ENCODE data around the gene MST1.
A peak's percentile ranks its signal among the peaks of the same experiment; 100 is the strongest.

MST1 gene

GRCh38 chr3:49724586-49724985 lies 35.3 kb upstream of the MST1 start:
- Histone ChIP-seq H4K20me1 (ENCODE audit: insufficient read depth, low read length) (no peaks in the 10 kb centered on the region), H2AFZ (ENCODE audit: low read length) (no peak overlapping the region), H3F3A (ENCODE audit: insufficient read depth, low read length) (no peaks in the 10 kb centered on the region), H3K4me2 (ENCODE audit: low read length) (peak overlapping the region; percentile 94), H3K9me3 (ENCODE audit: low read length) (no peaks in the 10 kb centered on the region), H3K79me2 (ENCODE audit: insufficient read depth, low read length) (no peaks in the 10 kb centered on the region), H3K9me2 (ENCODE audit: low read depth, low read length) (no peaks in the 10 kb centered on the region), H3K4me3 (ENCODE audit: low read depth, low read length, poor library complexity, severe bottlenecking) (peak overlapping the region; percentile 76), H3K27me3 (ENCODE audit: insufficient read depth, low read length) (no peaks in the 10 kb centered on the region), H3K9ac (ENCODE audit: low read length) (peak overlapping the region; percentile 95), H3K27ac (ENCODE audit: low read depth, low read length, poor library complexity, severe bottlenecking) (peak overlapping the region; percentile 85), H3K36me3 (ENCODE audit: insufficient read depth, low read length) (peaks cover 33% of the 10 kb centered on the region), H3K4me1 (ENCODE audit: insufficient read depth, low read length, severe bottlenecking) (peaks cover 33% of the 10 kb centered on the region)
- no peak for TF ChIP-seq EZH2 (IDR thresholded peaks at IDR 0.05; ENCODE audit: borderline replicate concordance, low read length)
- TF ChIP-seq CTCF (IDR thresholded peaks at IDR 0.05; ENCODE audit: low read length), result no peak

DNA sequence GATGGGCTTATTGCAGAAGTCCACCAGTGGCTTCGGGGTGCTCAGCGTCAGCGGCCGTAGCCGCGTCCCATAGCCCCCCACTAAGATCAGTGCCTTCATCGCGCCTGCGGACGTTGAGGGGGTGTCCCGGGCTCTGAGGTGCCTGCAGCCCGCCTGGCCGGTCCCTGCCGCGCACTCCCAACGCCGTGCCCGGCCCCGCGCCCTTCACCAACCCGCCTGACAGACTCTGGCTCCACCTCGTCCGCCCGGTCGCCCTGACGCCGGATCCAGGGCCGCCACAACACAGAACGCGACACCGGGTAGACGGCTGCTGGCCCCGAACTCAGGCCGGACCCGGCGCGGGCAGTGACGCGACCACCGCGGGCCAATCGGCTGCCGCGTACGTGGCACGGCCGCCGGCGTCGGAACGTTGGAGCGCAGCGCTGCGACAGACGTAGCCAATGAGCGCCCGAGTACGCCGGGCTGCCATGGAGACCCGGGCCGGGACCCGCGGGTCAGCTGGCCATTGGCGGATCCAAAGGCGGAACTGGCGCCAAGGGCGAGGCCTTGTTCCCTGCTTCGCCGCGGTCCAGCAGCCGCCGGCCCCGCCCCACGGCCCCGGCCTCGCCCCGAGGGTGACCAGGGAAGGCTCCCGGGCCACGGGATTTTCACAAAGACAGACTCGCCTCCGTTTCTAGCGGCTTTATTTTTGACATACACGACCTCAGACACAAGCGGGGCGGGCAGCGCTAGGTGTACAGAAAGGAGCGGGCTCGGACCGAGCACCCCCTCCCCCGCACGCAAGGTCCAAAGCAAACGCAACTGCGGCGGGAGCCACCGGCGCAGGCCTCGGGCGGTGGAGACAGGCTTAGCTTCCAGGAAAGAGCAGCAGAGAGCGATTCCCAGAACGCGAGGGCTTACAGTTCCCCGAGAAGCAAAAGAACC lies 34.6 kb upstream of the MST1 start, which contains the start of gene GMPPB:
GMPPB (minus strand) TSS at position 324 of the 924 bp plus-strand sequence; CDS start at position 99, 225 bp downstream.
- Histone ChIP-seq H3K9me3 (ENCODE audit: low read length) (no peaks in the 10 kb centered on the region), H3K4me2 (ENCODE audit: low read length) (peak within 1 kb of the TSS; percentile 94), H3K79me2 (ENCODE audit: insufficient read depth, low read length) (no peaks in the 10 kb centered on the region), H3K9me2 (ENCODE audit: low read depth, low read length) (no peaks in the 10 kb centered on the region), H3K36me3 (ENCODE audit: insufficient read depth, low read length) (peaks cover 33% of the 10 kb centered on the region), H3K9ac (ENCODE audit: low read length) (peak within 1 kb of the TSS; percentile 95), H2AFZ (ENCODE audit: low read length) (no peak within 1 kb of the TSS), H3K27ac (ENCODE audit: low read depth, low read length, poor library complexity, severe bottlenecking) (peak within 1 kb of the TSS; percentile 85), H3K4me3 (ENCODE audit: low read depth, low read length, poor library complexity, severe bottlenecking) (peak within 1 kb of the TSS; percentile 76), H3K4me1 (ENCODE audit: insufficient read depth, low read length, severe bottlenecking) (peaks cover 33% of the 10 kb centered on the region), H3K27me3 (ENCODE audit: insufficient read depth, low read length) (no peaks in the 10 kb centered on the region), H3F3A (ENCODE audit: insufficient read depth, low read length) (no peaks in the 10 kb centered on the region), H4K20me1 (ENCODE audit: insufficient read depth, low read length) (no peaks in the 10 kb centered on the region)
- TF ChIP-seq CTCF (IDR thresholded peaks at IDR 0.05; ENCODE audit: low read length) (no peak), EZH2 (IDR thresholded peaks at IDR 0.05; ENCODE audit: borderline replicate concordance, low read length) (no peak)

GRCh38 chr3:49723296-49723627 lies 34.0 kb upstream of the MST1 start:
- H3K9me2 ChIP-seq (ENCODE audit: low read depth, low read length), result no peaks in the 10 kb centered on the region
- TF ChIP-seq CTCF (IDR thresholded peaks at IDR 0.05; ENCODE audit: low read length) (no peak), EZH2 (IDR thresholded peaks at IDR 0.05; ENCODE audit: borderline replicate concordance, low read length) (no peak)
- H3K27ac ChIP-seq (ENCODE audit: low read depth, low read length, poor library complexity, severe bottlenecking), result peak overlapping the region; percentile 75
- H3K9ac ChIP-seq (ENCODE audit: low read length), result peak overlapping the region; percentile 84
- peaks cover 39% of the 10 kb centered on the region for H3K36me3 ChIP-seq (ENCODE audit: insufficient read depth, low read length)
- no peak overlapping the region for H2AFZ ChIP-seq (ENCODE audit: low read length)
- peaks cover 33% of the 10 kb centered on the region for H3K4me1 ChIP-seq (ENCODE audit: insufficient read depth, low read length, severe bottlenecking)
- no peaks in the 10 kb centered on the region for H3F3A ChIP-seq (ENCODE audit: insufficient read depth, low read length)
- peak overlapping the region; percentile 76 for H3K4me3 ChIP-seq (ENCODE audit: low read depth, low read length, poor library complexity, severe bottlenecking)
- no peaks in the 10 kb centered on the region for H3K79me2 ChIP-seq (ENCODE audit: insufficient read depth, low read length)
- peak overlapping the region; percentile 85 for H3K4me2 ChIP-seq (ENCODE audit: low read length)
- H4K20me1 ChIP-seq (ENCODE audit: insufficient read depth, low read length), result no peaks in the 10 kb centered on the region
- H3K9me3 ChIP-seq (ENCODE audit: low read length), result no peaks in the 10 kb centered on the region
- no peaks in the 10 kb centered on the region for H3K27me3 ChIP-seq (ENCODE audit: insufficient read depth, low read length)
